OCI-LY7 (cell line): ENCODE measurements around the gene FBLN5. TPM values are rescaled to one million over a fixed set of nuclear protein-coding genes. Genes with fewer than 3 reads are reported as not detected.

Experiments used
- BruUV-seq: library from RNA; stranded (reverse); fragments of 400-500 nt; replicated peaks from 2 replicates; lab custom pipeline; 2021; lab: Mats Ljungman, UMichigan
- CTCF ChIA-PET: fragments of 300-600 bp; sonication (Branson Sonifier 250); formaldehyde crosslinking; loops from one replicate; lab custom pipeline; 2022; ENCODE audit warnings: antibody characterized with exemption; ENCODE audit not compliant: unreplicated experiment; lab: Charles Lee
- POLR2A ChIA-PET: fragments of 300-600 bp; sonication (Branson Sonifier 250); formaldehyde crosslinking; loops from one replicate; lab custom pipeline; 2022; ENCODE audit warnings: antibody characterized with exemption; lab: Charles Lee
- DNase-seq: peaks from one replicate; pipeline ENCODE4 v3.0.0-alpha.2; 2015; ENCODE audit warnings: low spot score
- H2AFZ ChIP-seq: fragments of 200-600 bp; sonication (generic), shearing (Covaris generic); 2 replicates; pipeline ENCODE4 v1.6.1; 2014; ENCODE audit warnings: mild to moderate bottlenecking, antibody characterized with exemption, low read length, moderate library complexity
- H3K27ac ChIP-seq: fragments of 200-600 bp; sonication (generic); 2 replicates; pipeline ENCODE4 v1.5.1; 2014; ENCODE audit warnings: mixed run types, low read depth, mild to moderate bottlenecking, moderate library complexity, low read length, inconsistent platforms; ENCODE audit not compliant: poor library complexity, severe bottlenecking
- H3K36me3 ChIP-seq: fragments of 200-600 bp; sonication (generic); 2 replicates; pipeline ENCODE4 v1.6.1; 2014; ENCODE audit warnings: mild to moderate bottlenecking, antibody characterized with exemption, low read length, moderate library complexity, mixed read lengths; ENCODE audit not compliant: insufficient read depth
- H3K4me1 ChIP-seq: fragments of 200-600 bp; sonication (generic); 2 replicates; pipeline ENCODE4 v1.5.1; 2014; ENCODE audit warnings: mild to moderate bottlenecking, low read length; ENCODE audit not compliant: insufficient read depth, poor library complexity, severe bottlenecking
- H3K4me2 ChIP-seq: fragments of 200-600 bp; sonication (generic); 2 replicates; pipeline ENCODE4 v1.6.1; 2014; ENCODE audit warnings: mild to moderate bottlenecking, low read length
- H3K4me3 ChIP-seq: fragments of 200-600 bp; sonication (generic); 2 replicates; pipeline ENCODE4 v1.5.1; 2014; ENCODE audit warnings: mild to moderate bottlenecking, low read depth, low read length; ENCODE audit not compliant: poor library complexity, severe bottlenecking
- H3K79me2 ChIP-seq: fragments of 200-600 bp; sonication (generic); 2 replicates; pipeline ENCODE4 v1.6.1; 2016; ENCODE audit warnings: low read depth, mild to moderate bottlenecking, low read length, moderate library complexity, mixed read lengths; ENCODE audit not compliant: insufficient read depth
- H3K9me2 ChIP-seq: fragments of 200-600 bp; sonication (generic); 2 replicates; pipeline ENCODE4 v1.6.1; 2016; ENCODE audit warnings: mild to moderate bottlenecking, low read length, mixed read lengths; ENCODE audit not compliant: insufficient read depth
- H3K9me3 ChIP-seq: fragments of 200-600 bp; sonication (generic); 2 replicates; pipeline ENCODE4 v1.6.1; 2014; ENCODE audit warnings: mild to moderate bottlenecking, mixed run types, low read length, mixed read lengths
- H4K20me1 ChIP-seq: fragments of 200-600 bp; sonication (generic); 2 replicates; pipeline ENCODE4 v1.6.1; 2014; ENCODE audit warnings: mild to moderate bottlenecking, antibody characterized with exemption, low read length, moderate library complexity, mixed read lengths; ENCODE audit not compliant: insufficient read depth
- CTCF ChIP-seq: fragments of 200-600 bp; sonication (generic); conservative IDR thresholded peaks from 2 replicates; pipeline ENCODE4 v1.5.1; 2014; ENCODE audit warnings: mild to moderate bottlenecking, antibody characterized with exemption, low read length, moderate library complexity, mixed read lengths
- EZH2phosphoT487 ChIP-seq: fragments of 200-600 bp; sonication (generic); IDR thresholded peaks from 2 replicates; pipeline ENCODE4 v1.6.1; 2018; ENCODE audit warnings: low read depth, borderline replicate concordance, mild to moderate bottlenecking, mixed run types, antibody characterized with exemption, low read length, moderate library complexity, mixed read lengths
- intact Hi-C: fragments of 100-400 bp; cut with micrococcal nuclease; formaldehyde crosslinking; loops from one replicate; pipeline ENCODE4 v1.10.0; 2022; ENCODE audit not compliant: unreplicated experiment
- total RNA-seq, 2 experiments: library from RNA; depleted of rRNA in 1 of 2; stranded (reverse); fragments of >200 nt in 1 of 2; shearing (Covaris generic) in 1 of 2; gene quantifications; 2 replicates each; pipeline ENCODE4 v1.2.3, GENCODE V29; 2014 to 2022

FBLN5 gene
- total RNA-seq, 2 experiments from 2014 or later = 0.91 to 2.3 TPM

- Histone ChIP-seq H3K4me3 (no peak overlapping the region), H3K9me3 (no peaks in the 10 kb centered on the region), H3K9me2 (no peaks in the 10 kb centered on the region), H3K4me1 (peaks cover 3% of the 10 kb centered on the region), H3K36me3 (no peaks in the 10 kb centered on the region), H3K27ac (no peak overlapping the region), H3K4me2 (no peak overlapping the region; the same call in 1 of the 2 replicates), H2AFZ (no peak overlapping the region), H4K20me1 (no peaks in the 10 kb centered on the region), H3K79me2 (no peaks in the 10 kb centered on the region)
- intact Hi-C loops = no loop called here
- ChIA-PET POLR2A (no interaction called here), CTCF (no interaction called here)
- no peak for TF ChIP-seq CTCF
- no peak for TF ChIP-seq EZH2phosphoT487
- BruUV-seq = no TSS peak
- DNase-seq = no peak
Measured at GRCh38 chr14:91834571-91834970, 112.9 kb downstream of the FBLN5 start.

- intact Hi-C loops = no loop called here
- H3K36me3 ChIP-seq = no peaks in the 10 kb centered on the region
- TF ChIP-seq CTCF (no peak), EZH2phosphoT487 (no peak)
- CTCF ChIA-PET = no interaction called here
- H3K9me2 ChIP-seq = no peaks in the 10 kb centered on the region
- DNase-seq = no peak
- no peak overlapping the region for H3K4me3 ChIP-seq
- H3K79me2 ChIP-seq = no peaks in the 10 kb centered on the region
- H2AFZ ChIP-seq = no peak overlapping the region
- H3K4me1 ChIP-seq = no peaks in the 10 kb centered on the region
- H4K20me1 ChIP-seq = no peaks in the 10 kb centered on the region
- POLR2A ChIA-PET = no interaction called here
- BruUV-seq = no TSS peak
- H3K27ac ChIP-seq = no peak overlapping the region
- H3K4me2 ChIP-seq = no peak overlapping the region
- H3K9me3 ChIP-seq = no peaks in the 10 kb centered on the region
Measured at GRCh38 chr14:91831337-91831736, 116.2 kb downstream of the FBLN5 start.

- H3K4me1 ChIP-seq = no peaks in the 10 kb centered on the region
- POLR2A ChIA-PET = interaction anchor here (0.5 kb wide), 1 partner anchor 12 kb away, joined by 5 read pairs; no protein-coding TSS in a partner anchor
Measured at GRCh38 chr14:91830777-91831176, 116.7 kb downstream of the FBLN5 start.

More at GRCh38 chr14:91830777-91831176, 116.7 kb downstream of the FBLN5 start:
- Histone ChIP-seq H3K9me2 (no peaks in the 10 kb centered on the region), H3K36me3 (no peaks in the 10 kb centered on the region), H3K4me3 (no peak overlapping the region), H4K20me1 (no peaks in the 10 kb centered on the region), H2AFZ (no peak overlapping the region), H3K9me3 (no peaks in the 10 kb centered on the region), H3K79me2 (no peaks in the 10 kb centered on the region), H3K4me2 (no peak overlapping the region), H3K27ac (no peak overlapping the region)
- CTCF ChIA-PET = no interaction called here
- no peak for DNase-seq
- TF ChIP-seq CTCF = no peak
- no peak for TF ChIP-seq EZH2phosphoT487
- BruUV-seq = no TSS peak
- intact Hi-C loops = no loop called here
